Measurements from ENCODE around the gene VAV3.

The VAV3 gene

GRCh38 chr1:107682467-107682866, 282.5 kb downstream of the VAV3 start:
- Mint-ChIP-seq H3K36me3 (peaks cover 0 to 1% of the 10 kb centered on the region in 2 donors), H3K9me3 (no peaks in the 10 kb centered on the region), H3K4me3 (no peak overlapping the region), H3K27me3 (no peaks in the 10 kb centered on the region), H3K27ac (no peak overlapping the region), H3K4me1 (peaks cover 2 to 6% of the 10 kb centered on the region in 2 donors)
- no peak for ATAC-seq (replicated peaks)
- DNase-seq: no peak

- no peak for DNase-seq
- peaks cover 2 to 6% of the 10 kb centered on the region in 2 donors for H3K4me1 Mint-ChIP-seq
- no peak overlapping the region for H3K4me3 Mint-ChIP-seq
- H3K27ac Mint-ChIP-seq: no peak overlapping the region
- no peak for ATAC-seq (replicated peaks)
- peaks cover 6 to 8% of the 10 kb centered on the region in 2 donors for H3K36me3 Mint-ChIP-seq
- H3K27me3 Mint-ChIP-seq: no peaks in the 10 kb centered on the region
- H3K9me3 Mint-ChIP-seq: no peaks in the 10 kb centered on the region
Observed at GRCh38 chr1:107681001-107681479, 283.9 kb downstream of the VAV3 start.

GRCh38 chr1:107680579-107680985, 284.4 kb downstream of the VAV3 start:
- peaks cover 2 to 6% of the 10 kb centered on the region in 2 donors for H3K4me1 Mint-ChIP-seq
- peaks cover under 1 to 1% of the 10 kb centered on the region in 2 donors for H3K9me3 Mint-ChIP-seq
- H3K4me3 Mint-ChIP-seq: no peak overlapping the region
- DNase-seq (no peak), ATAC-seq (replicated peaks) (no peak)
- H3K36me3 Mint-ChIP-seq: peaks cover 11 to 13% of the 10 kb centered on the region in 2 donors
- no peak overlapping the region for H3K27ac Mint-ChIP-seq
- no peaks in the 10 kb centered on the region for H3K27me3 Mint-ChIP-seq

- Mint-ChIP-seq H3K27me3 (no peaks in the 10 kb centered on the region), H3K4me1 (peaks cover 2 to 6% of the 10 kb centered on the region in 2 donors), H3K27ac (no peak overlapping the region), H3K36me3 (peaks cover 18 to 20% of the 10 kb centered on the region in 2 donors), H3K4me3 (no peak overlapping the region), H3K9me3 (peaks cover 2 to 8% of the 10 kb centered on the region in 2 donors)
- ATAC-seq (replicated peaks) (no peak), DNase-seq (no peak)
Observed at GRCh38 chr1:107679411-107679953, 285.5 kb downstream of the VAV3 start.

GRCh38 chr1:107678993-107679392, 286.0 kb downstream of the VAV3 start:
- no peaks in the 10 kb centered on the region for H3K27me3 Mint-ChIP-seq
- no peak for DNase-seq
- H3K4me1 Mint-ChIP-seq: peaks cover 2 to 6% of the 10 kb centered on the region in 2 donors
- H3K9me3 Mint-ChIP-seq: peaks cover 2 to 8% of the 10 kb centered on the region in 2 donors
- peaks cover 18 to 24% of the 10 kb centered on the region in 2 donors for H3K36me3 Mint-ChIP-seq
- H3K27ac Mint-ChIP-seq: peak overlapping the region; percentile 65
- ATAC-seq (replicated peaks): no peak
- no peak overlapping the region for H3K4me3 Mint-ChIP-seq

GRCh38 chr1:107677697-107678096, 287.3 kb downstream of the VAV3 start:
- Mint-ChIP-seq H3K9me3 (peaks cover 2 to 8% of the 10 kb centered on the region in 2 donors), H3K27ac (no peak overlapping the region), H3K27me3 (no peaks in the 10 kb centered on the region), H3K4me3 (no peak overlapping the region), H3K4me1 (peaks cover 8 to 12% of the 10 kb centered on the region in 2 donors), H3K36me3 (peaks cover 23 to 29% of the 10 kb centered on the region in 2 donors)
- DNase-seq: no peak
- ATAC-seq (replicated peaks): no peak

- no peak for DNase-seq
- Mint-ChIP-seq H3K36me3 (peaks cover 23 to 36% of the 10 kb centered on the region in 2 donors), H3K4me3 (no peak overlapping the region), H3K27ac (no peak overlapping the region), H3K27me3 (no peaks in the 10 kb centered on the region), H3K9me3 (peaks cover 2 to 8% of the 10 kb centered on the region in 2 donors), H3K4me1 (peaks cover 8 to 11% of the 10 kb centered on the region in 2 donors)
- ATAC-seq (replicated peaks): no peak
Observed at GRCh38 chr1:107674486-107674885, 290.5 kb downstream of the VAV3 start.

- Mint-ChIP-seq H3K36me3 (peaks cover 28 to 39% of the 10 kb centered on the region in 2 donors), H3K4me3 (no peak overlapping the region), H3K27me3 (no peaks in the 10 kb centered on the region), H3K9me3 (peaks cover 2 to 8% of the 10 kb centered on the region in 2 donors), H3K27ac (no peak overlapping the region), H3K4me1 (peaks cover 6% of the 10 kb centered on the region in 2 donors)
- ATAC-seq (replicated peaks): no peak
- DNase-seq: no peak
Observed at GRCh38 chr1:107673006-107673405, 292.0 kb downstream of the VAV3 start.

GRCh38 chr1:107670397-107671040, 294.5 kb downstream of the VAV3 start:
- H3K27me3 Mint-ChIP-seq: no peaks in the 10 kb centered on the region
- no peak overlapping the region for H3K4me3 Mint-ChIP-seq
- H3K4me1 Mint-ChIP-seq: peaks cover 6% of the 10 kb centered on the region in 2 donors
- DNase-seq (no peak), ATAC-seq (replicated peaks) (no peak)
- no peak overlapping the region for H3K27ac Mint-ChIP-seq
- H3K36me3 Mint-ChIP-seq: peaks cover 18 to 25% of the 10 kb centered on the region in 2 donors
- H3K9me3 Mint-ChIP-seq: peaks cover 1 to 7% of the 10 kb centered on the region in 2 donors

GRCh38 chr1:107669996-107670395, 295.0 kb downstream of the VAV3 start:
- no peaks in the 10 kb centered on the region for H3K27me3 Mint-ChIP-seq
- peaks cover 6% of the 10 kb centered on the region in 2 donors for H3K4me1 Mint-ChIP-seq
- DNase-seq (no peak), ATAC-seq (replicated peaks) (no peak)
- H3K4me3 Mint-ChIP-seq: no peak overlapping the region
- H3K27ac Mint-ChIP-seq: no peak overlapping the region
- H3K36me3 Mint-ChIP-seq: peaks cover 16 to 23% of the 10 kb centered on the region in 2 donors
- peaks cover 0 to 4% of the 10 kb centered on the region in 2 donors for H3K9me3 Mint-ChIP-seq

- no peak for DNase-seq
- Mint-ChIP-seq H3K36me3 (peaks cover 11 to 21% of the 10 kb centered on the region in 2 donors), H3K4me3 (no peak overlapping the region), H3K27me3 (no peaks in the 10 kb centered on the region), H3K4me1 (peaks cover 6% of the 10 kb centered on the region in 2 donors), H3K9me3 (no peaks in the 10 kb centered on the region), H3K27ac (no peak overlapping the region)
- no peak for ATAC-seq (replicated peaks)
Observed at GRCh38 chr1:107668762-107669161, 296.2 kb downstream of the VAV3 start.

GRCh38 chr1:107666493-107666892, 298.5 kb downstream of the VAV3 start:
- no peak overlapping the region for H3K27ac Mint-ChIP-seq
- DNase-seq: no peak

GRCh38 chr1:107664982-107665925, 299.7 kb downstream of the VAV3 start:
- Mint-ChIP-seq H3K36me3 (peaks cover 8 to 9% of the 10 kb centered on the region in 2 donors), H3K27ac (no peak overlapping the region), H3K4me3 (no peak overlapping the region), H3K9me3 (no peaks in the 10 kb centered on the region), H3K4me1 (no peaks in the 10 kb centered on the region), H3K27me3 (no peaks in the 10 kb centered on the region)
- no peak for ATAC-seq (replicated peaks)
- DNase-seq: no peak

More at GRCh38 chr1:107666493-107666892, 298.5 kb downstream of the VAV3 start:
- Mint-ChIP-seq H3K4me1 (no peaks in the 10 kb centered on the region), H3K27me3 (no peaks in the 10 kb centered on the region), H3K4me3 (no peak overlapping the region), H3K36me3 (peaks cover 7 to 15% of the 10 kb centered on the region in 2 donors), H3K9me3 (no peaks in the 10 kb centered on the region)
- no peak for ATAC-seq (replicated peaks)

- Mint-ChIP-seq H3K27ac (no peak overlapping the region), H3K4me1 (peaks cover 0 to 3% of the 10 kb centered on the region in 2 donors), H3K4me3 (no peak overlapping the region), H3K27me3 (no peaks in the 10 kb centered on the region), H3K9me3 (no peaks in the 10 kb centered on the region), H3K36me3 (peaks cover 8 to 10% of the 10 kb centered on the region in 2 donors)
- ATAC-seq (replicated peaks) (no peak), DNase-seq (no peak)
Observed at GRCh38 chr1:107662971-107663370, 302.0 kb downstream of the VAV3 start.
